ENCODE results near the gene MYOCD. TPM values are rescaled to one million over a fixed set of nuclear protein-coding genes. Genes with fewer than 3 reads are reported as not detected.

Gene MYOCD
- total RNA-seq, 1 experiment from 2014 or later = not detected

GRCh38 chr17:12722282-12722681 lies 56.6 kb downstream of the MYOCD start:
- H3K4me1 ChIP-seq (ENCODE audit: control insufficient read depth, insufficient read depth, low read length) = no peaks in the 10 kb centered on the region
- CTCF ChIA-PET = no interaction called here
- in situ Hi-C loops (cut with HindIII; ENCODE audit: low pct_unique_long_range_greater_than_20kb, low sequenced_read_pairs) = no loop called here
- BruUV-seq (replicated peaks) = no TSS peak
- no peaks in the 10 kb centered on the region for H3K9me3 ChIP-seq (ENCODE audit: control insufficient read depth, insufficient read depth, low read depth, low read length)
- DNase-seq (ENCODE audit: low read depth, low spot score) = no peak
- no peaks in the 10 kb centered on the region for H3K36me3 ChIP-seq (ENCODE audit: control insufficient read depth, insufficient read depth, low read length)
- intact Hi-C loops (cut with micrococcal nuclease; ENCODE audit: unreplicated experiment) = no loop called here
- no peak overlapping the region for H3K27ac ChIP-seq (ENCODE audit: low read length)
- no peaks in the 10 kb centered on the region for H3K27me3 ChIP-seq (ENCODE audit: control insufficient read depth, insufficient read depth, low read length)
- no peak overlapping the region for H3K4me3 ChIP-seq (ENCODE audit: low read depth in 2 of 2, low read length in 2 of 2)
- TF ChIP-seq TCF7L2 (IDR thresholded peaks at IDR 0.05; ENCODE audit: low read depth, low read length) = no peak
- ATAC-seq = no peak
- POLR2A ChIA-PET = no interaction called here

DNA sequence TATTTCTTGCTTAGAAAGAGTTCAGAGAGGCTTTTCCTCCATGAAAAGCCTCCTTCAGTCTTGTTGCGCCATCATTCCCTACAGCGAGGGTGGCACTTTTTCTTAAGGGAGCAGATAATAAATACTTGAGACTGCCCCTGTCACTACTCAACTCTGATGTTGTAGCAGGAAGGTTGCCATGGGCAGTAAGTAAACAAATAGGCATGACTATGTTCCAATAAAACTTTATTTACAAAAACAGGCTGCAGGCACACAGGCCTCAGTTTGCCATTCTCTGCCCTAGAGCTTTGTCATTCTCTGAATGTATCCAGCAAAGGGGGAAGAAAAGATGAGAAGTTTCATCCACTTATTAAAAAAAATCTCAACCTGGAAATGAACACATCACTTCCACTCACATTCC lies 60.4 kb downstream of the MYOCD start:
- CTCF ChIA-PET = no interaction called here
- POLR2A ChIA-PET = no interaction called here
- Histone ChIP-seq H3K9me3 (ENCODE audit: control insufficient read depth, insufficient read depth, low read depth, low read length) (no peaks in the 10 kb centered on the region), H3K27me3 (ENCODE audit: control insufficient read depth, insufficient read depth, low read length) (no peaks in the 10 kb centered on the region), H3K27ac (ENCODE audit: low read length) (no peak overlapping the region), H3K4me1 (ENCODE audit: control insufficient read depth, insufficient read depth, low read length) (no peaks in the 10 kb centered on the region), H3K36me3 (ENCODE audit: control insufficient read depth, insufficient read depth, low read length) (no peaks in the 10 kb centered on the region), H3K4me3 (ENCODE audit: low read depth in 2 of 2, low read length in 2 of 2) (no peak overlapping the region)
- no TSS peak for BruUV-seq (replicated peaks)
- DNase-seq (ENCODE audit: low read depth, low spot score) = no peak
- TF ChIP-seq POLR2AphosphoS5 (IDR thresholded peaks at IDR 0.05; ENCODE audit: low read depth, low read length) (no peak), SIN3A (IDR thresholded peaks at IDR 0.05; ENCODE audit: borderline replicate concordance, insufficient read depth, low read depth, low read length) (no peak), CTCF (IDR thresholded peaks at IDR 0.05) (no peak), TCF7L2 (IDR thresholded peaks at IDR 0.05; ENCODE audit: low read depth, low read length) (no peak)
- TF ChIP-seq, protein P1, sequence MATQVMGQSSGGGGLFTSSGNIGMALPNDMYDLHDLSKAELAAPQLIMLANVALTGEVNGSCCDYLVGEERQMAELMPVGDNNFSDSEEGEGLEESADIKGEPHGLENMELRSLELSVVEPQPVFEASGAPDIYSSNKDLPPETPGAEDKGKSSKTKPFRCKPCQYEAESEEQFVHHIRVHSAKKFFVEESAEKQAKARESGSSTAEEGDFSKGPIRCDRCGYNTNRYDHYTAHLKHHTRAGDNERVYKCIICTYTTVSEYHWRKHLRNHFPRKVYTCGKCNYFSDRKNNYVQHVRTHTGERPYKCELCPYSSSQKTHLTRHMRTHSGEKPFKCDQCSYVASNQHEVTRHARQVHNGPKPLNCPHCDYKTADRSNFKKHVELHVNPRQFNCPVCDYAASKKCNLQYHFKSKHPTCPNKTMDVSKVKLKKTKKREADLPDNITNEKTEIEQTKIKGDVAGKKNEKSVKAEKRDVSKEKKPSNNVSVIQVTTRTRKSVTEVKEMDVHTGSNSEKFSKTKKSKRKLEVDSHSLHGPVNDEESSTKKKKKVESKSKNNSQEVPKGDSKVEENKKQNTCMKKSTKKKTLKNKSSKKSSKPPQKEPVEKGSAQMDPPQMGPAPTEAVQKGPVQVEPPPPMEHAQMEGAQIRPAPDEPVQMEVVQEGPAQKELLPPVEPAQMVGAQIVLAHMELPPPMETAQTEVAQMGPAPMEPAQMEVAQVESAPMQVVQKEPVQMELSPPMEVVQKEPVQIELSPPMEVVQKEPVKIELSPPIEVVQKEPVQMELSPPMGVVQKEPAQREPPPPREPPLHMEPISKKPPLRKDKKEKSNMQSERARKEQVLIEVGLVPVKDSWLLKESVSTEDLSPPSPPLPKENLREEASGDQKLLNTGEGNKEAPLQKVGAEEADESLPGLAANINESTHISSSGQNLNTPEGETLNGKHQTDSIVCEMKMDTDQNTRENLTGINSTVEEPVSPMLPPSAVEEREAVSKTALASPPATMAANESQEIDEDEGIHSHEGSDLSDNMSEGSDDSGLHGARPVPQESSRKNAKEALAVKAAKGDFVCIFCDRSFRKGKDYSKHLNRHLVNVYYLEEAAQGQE (IDR thresholded peaks at IDR 0.05; ENCODE audit: insufficient read depth in 1 of 2, low read depth in 2 of 2, low read length in 1 of 2) = no peak
- intact Hi-C loops (cut with micrococcal nuclease; ENCODE audit: unreplicated experiment) = no loop called here
- in situ Hi-C loops (cut with HindIII; ENCODE audit: low pct_unique_long_range_greater_than_20kb, low sequenced_read_pairs) = no loop called here
- ATAC-seq = no peak

DNA sequence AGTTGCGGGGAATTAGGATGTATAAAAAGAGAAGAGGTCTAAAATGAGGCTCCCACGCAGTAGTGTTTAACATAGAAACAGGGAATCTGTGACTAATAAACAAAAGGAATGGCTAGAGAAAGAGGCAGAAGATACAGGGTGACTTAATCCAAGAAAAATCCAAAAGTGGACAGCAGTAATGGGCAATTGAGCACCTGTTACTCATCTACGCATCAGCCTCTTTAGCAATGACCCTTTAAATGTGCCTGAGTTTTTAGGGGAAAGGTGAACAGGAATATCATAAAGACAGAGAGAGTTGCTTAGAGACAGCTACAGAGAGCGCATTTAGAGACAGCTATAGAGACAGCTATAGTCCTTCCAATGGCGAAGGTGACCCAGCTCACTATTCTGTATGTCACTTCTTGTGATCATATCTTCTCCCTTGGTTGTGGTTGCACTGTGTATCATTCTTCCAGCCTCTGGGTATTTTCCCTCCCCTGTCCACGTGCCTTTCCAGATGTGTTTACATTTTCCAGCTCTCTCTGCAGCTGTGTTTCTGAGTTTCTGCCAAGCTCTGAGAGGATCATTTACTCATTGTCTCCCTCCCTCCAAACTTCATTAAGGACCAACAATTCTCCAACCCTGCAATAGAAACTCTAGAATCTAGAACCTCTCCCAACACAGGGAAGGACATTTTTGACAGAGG lies 61.5 kb downstream of the MYOCD start:
- no peak for ATAC-seq

More for the DNA sequence above, 61.5 kb downstream of the MYOCD start:
- Histone ChIP-seq H3K9me3 (ENCODE audit: control insufficient read depth, insufficient read depth, low read depth, low read length) (no peaks in the 10 kb centered on the region), H3K27ac (ENCODE audit: low read length) (no peak overlapping the region), H3K4me3 (ENCODE audit: low read depth in 2 of 2, low read length in 2 of 2) (no peak overlapping the region), H3K27me3 (ENCODE audit: control insufficient read depth, insufficient read depth, low read length) (no peaks in the 10 kb centered on the region), H3K4me1 (ENCODE audit: control insufficient read depth, insufficient read depth, low read length) (no peaks in the 10 kb centered on the region), H3K36me3 (ENCODE audit: control insufficient read depth, insufficient read depth, low read length) (no peaks in the 10 kb centered on the region)
- BruUV-seq (replicated peaks) = no TSS peak
- intact Hi-C loops (cut with micrococcal nuclease; ENCODE audit: unreplicated experiment) (no loop called here), in situ Hi-C loops (cut with HindIII; ENCODE audit: low pct_unique_long_range_greater_than_20kb, low sequenced_read_pairs) (no loop called here)
- ChIA-PET CTCF (no interaction called here), POLR2A (no interaction called here)
- TF ChIP-seq, protein P1 (IDR thresholded peaks at IDR 0.05; ENCODE audit: insufficient read depth in 1 of 2, low read depth in 2 of 2, low read length in 1 of 2) = no peak
- TF ChIP-seq CTCF (IDR thresholded peaks at IDR 0.05) (no peak), SIN3A (IDR thresholded peaks at IDR 0.05; ENCODE audit: borderline replicate concordance, insufficient read depth, low read depth, low read length) (no peak), POLR2AphosphoS5 (IDR thresholded peaks at IDR 0.05; ENCODE audit: low read depth, low read length) (no peak), TCF7L2 (IDR thresholded peaks at IDR 0.05; ENCODE audit: low read depth, low read length) (no peak)
- DNase-seq (ENCODE audit: low read depth, low spot score) = no peak

Measured in Panc1 (cell line).